IPS-20b (cell line): Measurements from ENCODE around the gene ALPL.

Experiments used
- H3K27ac ChIP-seq: one replicate; pipeline ENCODE4 v1.5.1; 2013; ENCODE audit warnings: low read length
- H3K27me3 ChIP-seq: 2 replicates; pipeline ENCODE4 v1.6.1; 2013; ENCODE audit warnings: mild to moderate bottlenecking, low read length, inconsistent platforms; ENCODE audit not compliant: insufficient read depth
- H3K36me3 ChIP-seq: 2 replicates; pipeline ENCODE4 v1.6.1; 2013; ENCODE audit warnings: low read depth, mild to moderate bottlenecking, inconsistent platforms, low read length, moderate library complexity; ENCODE audit not compliant: insufficient read depth
- H3K4me1 ChIP-seq: 2 replicates; pipeline ENCODE4 v1.6.1; 2013; ENCODE audit warnings: mild to moderate bottlenecking, control low read depth, inconsistent platforms, low read length, moderate library complexity; ENCODE audit not compliant: insufficient read depth
- H3K4me3 ChIP-seq: 2 replicates; pipeline ENCODE4 v1.5.1; 2013; ENCODE audit warnings: mild to moderate bottlenecking, low read length, inconsistent platforms
- H3K9ac ChIP-seq: 2 replicates; pipeline ENCODE4 v1.6.1; 2013; ENCODE audit warnings: low read depth, mild to moderate bottlenecking, inconsistent platforms, low read length, moderate library complexity
- H3K9me3 ChIP-seq: 2 replicates; pipeline ENCODE4 v1.6.1; 2013; ENCODE audit warnings: mild to moderate bottlenecking, low read depth, low read length, inconsistent platforms; ENCODE audit not compliant: insufficient read depth

ALPL gene

DNA sequence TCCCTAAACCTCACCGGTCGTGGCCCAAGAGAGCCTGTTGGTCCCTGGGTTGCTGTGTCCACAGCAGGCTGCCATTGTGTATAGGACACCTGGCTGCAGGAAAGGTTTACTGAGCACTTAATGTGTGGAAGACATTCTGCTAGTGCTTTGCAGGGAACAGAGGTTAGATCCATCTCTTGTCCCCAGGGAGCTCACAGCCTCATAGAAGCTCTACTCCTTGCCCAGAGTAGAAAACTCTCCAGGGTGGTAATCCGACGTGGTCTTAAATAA lies 16.9 kb upstream of the ALPL start:
- Histone ChIP-seq H3K9ac (no peak overlapping the region), H3K27ac (no peak overlapping the region), H3K27me3 (no peaks in the 10 kb centered on the region), H3K4me1 (peaks cover 7% of the 10 kb centered on the region; the same call in 1 of the 2 replicates), H3K9me3 (peaks cover 6% of the 10 kb centered on the region), H3K36me3 (no peaks in the 10 kb centered on the region), H3K4me3 (no peak overlapping the region)

DNA sequence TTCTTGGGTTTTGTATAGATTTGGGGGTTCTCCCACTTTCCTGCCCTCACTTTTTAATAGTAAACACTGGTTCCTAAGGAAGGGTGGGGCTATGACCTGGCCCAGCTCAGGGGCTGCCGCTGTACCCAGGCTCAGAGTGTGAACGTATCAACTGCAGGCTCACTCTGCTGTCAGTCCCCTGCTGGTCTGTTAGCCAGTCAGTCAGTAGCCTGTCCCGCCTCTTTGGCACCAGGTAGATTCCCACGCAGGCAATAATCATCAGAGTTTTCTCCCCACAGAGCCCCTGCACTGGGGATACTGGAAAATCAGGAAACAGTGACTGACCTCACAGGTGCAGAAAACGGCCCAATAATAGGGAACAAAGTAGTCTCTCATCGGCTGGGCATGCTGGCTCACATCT lies 15.0 kb upstream of the ALPL start:
- Histone ChIP-seq H3K36me3 (no peaks in the 10 kb centered on the region), H3K9me3 (peaks cover 6% of the 10 kb centered on the region), H3K27me3 (no peaks in the 10 kb centered on the region), H3K4me3 (no peak overlapping the region), H3K27ac (no peak overlapping the region), H3K9ac (no peak overlapping the region), H3K4me1 (peaks cover 10% of the 10 kb centered on the region; the same call in 1 of the 2 replicates)

- Histone ChIP-seq H3K9ac (no peak overlapping the region), H3K9me3 (peaks cover 6% of the 10 kb centered on the region), H3K27me3 (no peaks in the 10 kb centered on the region), H3K36me3 (no peaks in the 10 kb centered on the region), H3K4me3 (no peak overlapping the region), H3K27ac (no peak overlapping the region), H3K4me1 (peaks cover 10% of the 10 kb centered on the region; the same call in 1 of the 2 replicates)
These were observed 13.9 kb upstream of the ALPL start for GRCh38 chr1:21495225-21495820.

DNA sequence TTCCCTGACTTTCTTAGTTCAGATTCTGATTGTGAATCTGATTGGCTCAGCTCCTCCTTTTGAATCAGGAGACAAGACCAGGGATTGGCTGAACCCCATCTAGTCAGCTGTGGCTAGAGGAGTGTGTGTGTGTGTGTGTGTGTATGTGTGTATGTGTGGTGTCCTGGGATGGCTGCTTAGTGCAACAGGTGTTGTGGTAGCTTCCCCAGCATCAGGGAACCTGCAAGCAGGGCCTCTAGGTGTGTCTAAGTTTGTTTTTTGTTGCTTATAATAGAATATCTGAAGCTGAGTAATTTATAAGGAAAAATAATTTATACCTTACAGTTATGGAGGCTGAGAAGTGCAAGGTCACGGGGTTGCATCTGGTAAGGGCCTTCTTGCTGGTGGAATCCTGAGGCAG lies 13.2 kb upstream of the ALPL start:
- no peak overlapping the region for H3K27ac ChIP-seq
- H3K36me3 ChIP-seq: no peaks in the 10 kb centered on the region
- no peaks in the 10 kb centered on the region for H3K9me3 ChIP-seq
- no peak overlapping the region for H3K4me3 ChIP-seq
- no peaks in the 10 kb centered on the region for H3K27me3 ChIP-seq
- peaks cover 10% of the 10 kb centered on the region; the same call in 1 of the 2 replicates for H3K4me1 ChIP-seq
- H3K9ac ChIP-seq: no peak overlapping the region

- Histone ChIP-seq H3K4me3 (no peak overlapping the region), H3K9ac (no peak overlapping the region), H3K4me1 (peaks cover 7% of the 10 kb centered on the region; the same call in 1 of the 2 replicates), H3K27ac (no peak overlapping the region), H3K27me3 (no peaks in the 10 kb centered on the region), H3K36me3 (no peaks in the 10 kb centered on the region), H3K9me3 (no peaks in the 10 kb centered on the region)
These were observed 12.3 kb upstream of the ALPL start for GRCh38 chr1:21496886-21497285.

DNA sequence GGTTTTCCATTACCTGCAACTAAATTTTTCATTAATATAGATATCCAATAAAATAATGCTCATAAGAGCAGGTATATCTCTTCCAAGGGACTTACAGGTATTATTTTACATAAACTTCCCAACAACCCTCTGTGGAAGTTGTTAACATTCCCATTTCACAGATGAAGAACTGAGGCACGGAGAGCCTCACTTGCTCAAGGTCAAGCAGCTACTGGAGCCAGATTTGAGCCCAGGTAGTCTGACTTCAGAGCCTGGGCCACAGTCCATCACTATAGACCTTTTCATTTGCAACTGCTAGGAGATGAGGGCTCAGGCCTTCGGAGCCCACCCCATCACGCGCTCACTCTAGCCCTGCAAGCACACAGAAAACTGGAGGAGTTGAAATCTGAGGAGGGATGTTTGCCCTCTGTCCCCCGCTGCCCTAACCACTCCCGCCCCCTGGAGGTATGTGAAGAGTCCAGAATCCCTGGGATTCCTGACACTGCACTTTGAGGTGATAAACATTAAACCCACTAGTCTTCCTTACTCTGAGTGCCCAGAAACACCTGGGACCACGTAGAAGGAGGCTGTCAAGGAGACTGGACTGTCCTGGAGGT lies 11.7 kb upstream of the ALPL start:
- Histone ChIP-seq H3K4me1 (peaks cover 3% of the 10 kb centered on the region; the same call in 1 of the 2 replicates), H3K27me3 (no peaks in the 10 kb centered on the region), H3K9ac (no peak overlapping the region), H3K9me3 (no peaks in the 10 kb centered on the region), H3K36me3 (no peaks in the 10 kb centered on the region), H3K27ac (no peak overlapping the region), H3K4me3 (no peak overlapping the region)

DNA sequence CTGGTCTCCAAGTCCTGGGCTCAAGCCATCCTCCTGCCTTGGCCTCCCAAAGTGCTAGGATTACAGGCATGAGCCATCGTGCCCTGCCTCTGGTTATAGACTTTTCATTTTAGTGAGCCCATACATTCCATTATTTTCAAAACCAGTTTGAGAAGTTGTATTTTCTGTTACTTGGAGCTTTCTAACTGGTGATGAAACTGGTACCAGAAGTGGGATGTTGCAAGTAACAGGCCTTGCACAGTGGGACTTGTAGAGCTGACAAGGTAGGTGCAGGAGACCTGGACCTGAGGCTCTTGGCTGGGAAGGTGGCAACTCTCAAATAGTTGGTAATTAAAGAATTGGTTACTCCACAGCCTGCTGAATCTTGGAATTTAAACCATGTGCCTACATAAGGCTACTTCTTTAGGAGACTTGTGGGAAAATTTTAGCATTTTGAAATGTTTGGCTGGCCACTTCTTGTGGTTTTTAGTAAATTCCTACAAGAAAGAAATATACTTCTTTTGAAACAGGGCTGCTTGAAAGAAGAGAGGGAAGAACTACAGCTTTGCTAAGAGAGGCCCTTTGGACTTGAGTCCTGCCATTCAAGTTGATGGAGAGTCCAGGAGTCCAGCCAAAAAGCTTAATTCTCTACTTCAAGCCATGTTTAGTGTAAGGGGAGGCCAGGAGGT lies 9.8 kb upstream of the ALPL start:
- Histone ChIP-seq H3K36me3 (no peaks in the 10 kb centered on the region), H3K4me3 (no peak overlapping the region), H3K9me3 (no peaks in the 10 kb centered on the region), H3K27me3 (no peaks in the 10 kb centered on the region), H3K27ac (no peak overlapping the region), H3K9ac (no peak overlapping the region), H3K4me1 (peaks cover 3% of the 10 kb centered on the region; the same call in 1 of the 2 replicates)

DNA sequence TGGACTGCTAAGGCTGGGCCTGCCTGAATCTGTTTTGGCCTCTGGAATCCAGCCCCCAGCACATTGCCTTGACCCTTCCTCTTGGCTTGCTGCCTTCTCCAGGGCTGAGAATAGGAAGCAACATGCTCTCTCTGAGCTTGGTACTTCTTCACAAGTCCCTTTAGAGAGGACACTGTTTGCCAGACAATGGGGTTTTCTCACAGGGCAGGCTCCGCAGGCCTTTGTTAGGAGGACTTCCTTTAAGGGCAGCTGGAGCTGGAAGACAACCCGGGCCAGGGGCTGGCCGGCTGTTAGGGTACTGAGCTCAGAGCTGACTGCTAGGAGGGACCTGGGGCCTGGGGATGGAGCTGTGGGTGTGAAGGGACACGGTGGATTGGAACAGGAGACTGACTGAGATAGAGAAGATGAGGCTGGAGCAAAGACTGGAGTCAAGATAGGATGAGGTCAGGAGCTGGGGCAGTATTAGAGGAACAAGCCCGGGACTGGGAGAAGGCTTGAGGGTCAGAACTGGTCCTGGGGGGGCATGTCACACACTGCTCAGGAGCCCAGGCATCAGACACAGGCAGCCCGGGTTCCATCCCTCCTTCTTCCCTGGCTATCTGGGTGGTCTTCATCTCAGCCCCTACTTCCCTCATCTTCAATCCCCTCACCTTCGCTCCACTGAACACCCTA lies 5.4 kb upstream of the ALPL start:
- Histone ChIP-seq H3K27me3 (peaks cover 14% of the 10 kb centered on the region), H3K27ac (no peak overlapping the region), H3K36me3 (no peaks in the 10 kb centered on the region), H3K9ac (no peak overlapping the region), H3K9me3 (no peaks in the 10 kb centered on the region), H3K4me1 (no peaks in the 10 kb centered on the region; the same call in 1 of the 2 replicates), H3K4me3 (no peak overlapping the region)

GRCh38 chr1:21506804-21507203 lies 2.4 kb upstream of the ALPL start:
- Histone ChIP-seq H3K9ac (no peak overlapping the region), H3K9me3 (no peaks in the 10 kb centered on the region), H3K27me3 (peaks cover 15% of the 10 kb centered on the region), H3K36me3 (peaks cover 8% of the 10 kb centered on the region; the same call in 1 of the 2 replicates), H3K4me1 (peaks cover 9% of the 10 kb centered on the region; the same call in 1 of the 2 replicates), H3K27ac (no peak overlapping the region), H3K4me3 (no peak overlapping the region)

- Histone ChIP-seq H3K9me3 (no peaks in the 10 kb centered on the region), H3K4me1 (peaks cover 16% of the 10 kb centered on the region; the same call in 1 of the 2 replicates), H3K27ac (no peak overlapping the region), H3K4me3 (no peak overlapping the region), H3K27me3 (peaks cover 15% of the 10 kb centered on the region), H3K36me3 (peaks cover 17% of the 10 kb centered on the region; the same call in 1 of the 2 replicates), H3K9ac (no peak overlapping the region)
These were observed 1.5 kb upstream of the ALPL start for GRCh38 chr1:21507511-21508270.

DNA sequence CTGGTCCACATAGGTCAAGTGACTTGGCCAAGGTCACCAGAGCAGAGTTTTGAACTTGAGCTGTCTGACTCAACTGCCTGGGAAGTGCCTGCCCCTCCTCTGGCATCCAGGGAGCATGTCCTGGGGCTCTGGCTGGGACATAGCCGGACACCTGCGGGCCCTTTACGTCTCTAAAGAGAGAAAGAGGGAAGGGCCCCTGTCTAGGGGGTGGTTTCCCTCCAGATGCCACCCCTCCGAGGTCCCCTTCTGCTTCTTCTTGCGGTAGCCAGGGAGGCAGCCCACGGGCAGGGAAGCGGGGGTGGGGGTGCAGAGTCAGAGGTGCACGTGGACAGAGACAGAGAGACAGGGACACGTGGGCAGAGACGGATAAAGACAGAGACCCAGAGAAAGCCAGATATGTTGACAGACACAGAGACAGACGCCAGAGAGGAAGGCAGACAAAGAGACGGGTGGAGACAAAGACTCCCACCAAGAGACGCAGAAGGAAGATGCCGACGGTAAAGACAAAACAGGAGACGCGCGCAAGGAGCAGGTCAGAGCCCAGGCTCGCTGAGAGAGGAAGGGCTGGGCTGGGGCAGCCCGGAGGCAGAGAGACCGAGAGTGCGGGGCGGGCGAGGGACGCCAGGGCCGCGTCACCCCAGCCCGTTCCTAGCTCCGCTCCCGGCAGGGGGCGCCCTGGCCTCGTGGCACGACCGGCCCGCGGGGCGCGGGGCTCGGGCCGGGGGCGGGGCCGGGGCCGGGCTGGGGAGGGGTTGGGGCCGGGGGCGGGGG lies 458 bp upstream of the ALPL start:
- no peak overlapping the region for H3K27ac ChIP-seq
- no peaks in the 10 kb centered on the region for H3K9me3 ChIP-seq
- H3K27me3 ChIP-seq: peaks cover 15% of the 10 kb centered on the region
- H3K4me1 ChIP-seq: peaks cover 16% of the 10 kb centered on the region; the same call in 1 of the 2 replicates
- H3K4me3 ChIP-seq: peak overlapping the region; percentile 69
- H3K9ac ChIP-seq: peak overlapping the region; percentile 69; the same call in 1 of the 2 replicates
- H3K36me3 ChIP-seq: peaks cover 17% of the 10 kb centered on the region; the same call in 1 of the 2 replicates
